Measurements from ENCODE around the gene IL19. TPM values are rescaled to one million over a fixed set of nuclear protein-coding genes. Genes with fewer than 3 reads are reported as not detected.

IL19 gene
- total RNA-seq, 3 donors from 2014 or later = not detected

GRCh38 chr1:206744683-206745082 lies 25.9 kb upstream of the IL19 start:
- ATAC-seq (peak; percentile 44), DNase-seq (no peak)
- no peak for TF ChIP-seq CTCF (IDR thresholded peaks at IDR 0.05)
- Histone ChIP-seq H3K4me1 (ENCODE audit: low read depth) (no peaks in the 10 kb centered on the region), H3K9me3 (no peaks in the 10 kb centered on the region), H3K4me3 (no peak overlapping the region), H3K36me3 (ENCODE audit: low read depth) (no peaks in the 10 kb centered on the region)
- intact Hi-C loops (cut with DNase I, micrococcal nuclease) = no loop called here

GRCh38 chr1:206745301-206745700 lies 25.3 kb upstream of the IL19 start:
- Histone ChIP-seq H3K4me3 (no peak overlapping the region), H3K36me3 (ENCODE audit: low read depth) (no peaks in the 10 kb centered on the region), H3K4me1 (ENCODE audit: low read depth) (no peaks in the 10 kb centered on the region), H3K9me3 (no peaks in the 10 kb centered on the region)
- ATAC-seq (no peak), DNase-seq (no peak)
- TF ChIP-seq CTCF (IDR thresholded peaks at IDR 0.05) = no peak
- intact Hi-C loops (cut with DNase I, micrococcal nuclease) = no loop called here

GRCh38 chr1:206748348-206749030 lies 22.1 kb upstream of the IL19 start:
- no peak for DNase-seq

GRCh38 chr1:206751891-206752290 lies 18.7 kb upstream of the IL19 start:
- no peak for TF ChIP-seq CTCF (IDR thresholded peaks at IDR 0.05)
- intact Hi-C loops (cut with DNase I, micrococcal nuclease) = no loop called here
- no peak for DNase-seq
- H3K4me3 ChIP-seq = no peak overlapping the region
- H3K36me3 ChIP-seq (ENCODE audit: low read depth) = no peaks in the 10 kb centered on the region
- H3K4me1 ChIP-seq (ENCODE audit: low read depth) = no peaks in the 10 kb centered on the region
- H3K9me3 ChIP-seq = no peaks in the 10 kb centered on the region
- ATAC-seq = no peak

More at GRCh38 chr1:206748348-206749030, 22.1 kb upstream of the IL19 start:
- no peaks in the 10 kb centered on the region for H3K4me1 ChIP-seq (ENCODE audit: low read depth)
- no peaks in the 10 kb centered on the region for H3K9me3 ChIP-seq
- no peaks in the 10 kb centered on the region for H3K36me3 ChIP-seq (ENCODE audit: low read depth)
- H3K4me3 ChIP-seq = no peak overlapping the region
- TF ChIP-seq CTCF (IDR thresholded peaks at IDR 0.05) = no peak
- no peak for ATAC-seq
- intact Hi-C loops (cut with DNase I, micrococcal nuclease) = no loop called here

- no peak for ATAC-seq
- no peak for DNase-seq
- no peaks in the 10 kb centered on the region for H3K9me3 ChIP-seq
- H3K36me3 ChIP-seq (ENCODE audit: low read depth) = no peaks in the 10 kb centered on the region
- H3K4me3 ChIP-seq = no peak overlapping the region
- no peak for TF ChIP-seq CTCF (IDR thresholded peaks at IDR 0.05)
- intact Hi-C loops (cut with DNase I, micrococcal nuclease) = no loop called here
- no peaks in the 10 kb centered on the region for H3K4me1 ChIP-seq (ENCODE audit: low read depth)
These were observed 18.1 kb upstream of the IL19 start for GRCh38 chr1:206752481-206752880.

GRCh38 chr1:206753141-206753540 lies 17.4 kb upstream of the IL19 start:
- no peak for DNase-seq
- no peak overlapping the region for H3K4me3 ChIP-seq
- H3K4me1 ChIP-seq (ENCODE audit: low read depth) = no peaks in the 10 kb centered on the region
- ATAC-seq = no peak
- TF ChIP-seq CTCF (IDR thresholded peaks at IDR 0.05) = no peak
- H3K36me3 ChIP-seq (ENCODE audit: low read depth) = no peaks in the 10 kb centered on the region
- intact Hi-C loops (cut with DNase I, micrococcal nuclease) = no loop called here
- H3K9me3 ChIP-seq = no peaks in the 10 kb centered on the region
